BJ (cell line): Measurements from ENCODE around the gene CAD. TPM values are rescaled to one million over a fixed set of nuclear protein-coding genes. Genes with fewer than 3 reads are reported as not detected.

Experiments used
- CTCF ChIA-PET: fragments of 350-600 bp; formaldehyde crosslinking; extraction: SDS; loops from one replicate; lab custom pipeline; 2021; ENCODE audit warnings: antibody characterized with exemption, inconsistent platforms; lab: Yijun Ruan, JAX
- POLR2A ChIA-PET: fragments of 300-600 bp; sonication (Branson Sonifier 250); formaldehyde crosslinking; extraction: SDS; loops from one replicate; lab custom pipeline; 2021; ENCODE audit warnings: antibody characterized with exemption; lab: Charles Lee
- DNase-seq: peaks from one replicate; pipeline ENCODE4 v3.0.0-alpha.2; 2011; ENCODE audit warnings: low read depth
- H3K27me3 ChIP-seq: 2 replicates; pipeline ENCODE4 v1.6.0; 2011; ENCODE audit warnings: low read length; ENCODE audit not compliant: control insufficient read depth, insufficient read depth
- H3K36me3 ChIP-seq: 2 replicates; pipeline ENCODE4 v1.5.1; 2011; ENCODE audit warnings: low read length; ENCODE audit not compliant: control insufficient read depth, insufficient read depth
- H3K4me3 ChIP-seq: 2 replicates; pipeline ENCODE4 v1.5.1; 2011; ENCODE audit warnings: low read depth, mild to moderate bottlenecking, control low read depth, low read length
- CTCF ChIP-seq: IDR thresholded peaks from 2 replicates; pipeline ENCODE4 v1.5.1; 2011; ENCODE audit warnings: low read depth, mild to moderate bottlenecking, control low read depth, inconsistent platforms, low read length, moderate library complexity; ENCODE audit not compliant: insufficient read depth
- polyA plus RNA-seq: library from polyadenylated mRNA; depleted of rRNA; stranded (reverse); fragments of >200 nt; gene quantifications from 2 replicates; pipeline ENCODE4 v1.2.3, GENCODE V29; 2011

CAD gene
- polyA plus RNA-seq, 1 experiment = 26.6 TPM

DNA sequence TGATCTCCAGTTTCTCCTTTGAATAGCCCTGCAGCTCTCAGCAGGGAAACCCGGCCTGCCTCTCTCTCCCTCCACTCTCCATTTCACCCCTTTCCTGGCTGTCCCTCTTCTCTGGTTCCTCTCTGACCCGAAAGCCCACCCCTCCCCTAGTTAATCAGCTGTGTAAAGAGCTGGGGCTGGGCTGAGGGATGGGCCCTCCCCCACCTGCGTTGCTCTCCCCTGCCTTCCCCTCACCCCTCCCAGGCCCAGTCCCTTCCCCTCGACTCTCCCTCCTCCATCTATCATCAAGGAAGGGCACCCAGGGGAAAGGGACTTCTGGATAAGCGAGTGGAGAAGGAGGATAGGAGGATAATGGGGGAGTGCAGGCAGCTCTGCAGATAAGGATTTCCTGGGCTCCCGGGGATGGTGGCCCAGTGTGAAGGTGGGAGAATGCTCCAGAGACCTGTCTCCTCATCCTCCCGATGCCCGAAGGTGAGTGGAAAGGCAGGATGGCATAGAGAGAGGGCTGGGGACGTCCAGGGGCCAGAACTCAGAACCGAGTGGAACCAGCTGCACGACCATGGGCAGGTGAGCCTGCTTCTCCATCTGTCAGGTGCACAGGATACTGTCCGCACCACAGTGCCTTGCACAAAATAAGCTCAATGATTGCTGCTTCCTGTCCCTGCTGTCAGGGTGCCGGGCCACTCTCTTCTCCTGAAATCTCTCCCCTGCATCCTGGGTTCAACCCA is 33.6 kb downstream of the CAD start:
- peaks cover 13% of the 10 kb centered on the region for H3K27me3 ChIP-seq

GRCh38 chr2:27251766-27252165 is 34.6 kb downstream of the CAD start:
- Histone ChIP-seq H3K4me3 (no peak overlapping the region), H3K27me3 (peaks cover 13% of the 10 kb centered on the region), H3K36me3 (no peaks in the 10 kb centered on the region)
- no peak for TF ChIP-seq CTCF
- POLR2A ChIA-PET = no interaction called here
- no peak for DNase-seq
- CTCF ChIA-PET = interaction anchor here (1.1 to 4.3 kb wide), 4 partner anchors 8 to 52 kb away, joined by 3 to 24 read pairs (median 6); partner anchors contain the start of gene TRIM54

More for the DNA sequence above, 33.6 kb downstream of the CAD start:
- POLR2A ChIA-PET = no interaction called here
- H3K36me3 ChIP-seq = no peaks in the 10 kb centered on the region
- no peak for DNase-seq
- CTCF ChIA-PET = interaction anchor here (1.0 to 4.3 kb wide), 5 partner anchors 9 to 52 kb away, joined by 3 to 24 read pairs (median 6); partner anchors contain the start of gene TRIM54
- no peak overlapping the region for H3K4me3 ChIP-seq
- no peak for TF ChIP-seq CTCF

- H3K27me3 ChIP-seq = peaks cover 23% of the 10 kb centered on the region
- no peaks in the 10 kb centered on the region for H3K36me3 ChIP-seq
- ChIA-PET CTCF (interaction anchor here (0.8 to 1.6 kb wide), 5 partner anchors 10 to 64 kb away, joined by 3 to 5 read pairs (median 4); no protein-coding TSS in a partner anchor), POLR2A (no interaction called here)
- TF ChIP-seq CTCF = no peak
- H3K4me3 ChIP-seq = no peak overlapping the region
- no peak for DNase-seq
Measured at GRCh38 chr2:27255187-27255586, 38.0 kb downstream of the CAD start.

DNA sequence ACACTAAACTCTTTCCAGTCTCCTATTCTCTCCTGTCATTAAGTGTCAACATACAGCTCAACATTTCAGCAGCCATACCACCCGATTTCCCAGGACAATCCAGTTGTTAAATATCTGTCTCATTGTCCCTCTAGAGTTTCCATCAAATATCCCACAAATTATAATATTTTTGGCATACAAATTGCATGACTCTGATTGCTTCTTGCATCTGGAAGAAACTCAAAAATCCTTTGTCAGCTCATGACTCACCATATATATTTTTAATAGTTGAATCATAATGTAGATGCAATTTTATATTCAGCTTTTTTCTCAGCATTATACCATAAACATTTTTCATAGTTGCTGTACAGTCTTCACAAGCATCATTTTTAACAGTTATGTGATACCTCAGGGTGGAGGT is 38.5 kb downstream of the CAD start:
- POLR2A ChIA-PET = interaction anchor here (0.6 kb wide), 1 partner anchor 77 kb away, joined by 15 read pairs; no protein-coding TSS in a partner anchor

More for the DNA sequence above, 38.5 kb downstream of the CAD start:
- CTCF ChIA-PET = interaction anchor here (0.8 to 1.6 kb wide), 5 partner anchors 9 to 64 kb away, joined by 3 to 5 read pairs (median 4); no protein-coding TSS in a partner anchor
- Histone ChIP-seq H3K4me3 (no peak overlapping the region), H3K36me3 (no peaks in the 10 kb centered on the region), H3K27me3 (peaks cover 23% of the 10 kb centered on the region)
- TF ChIP-seq CTCF = no peak
- no peak for DNase-seq
